Stimulated activated naive CD8-positive, alpha-beta T cell treated with anti-CD3 and anti-CD28 coated beads, Interleukin-15, Interleukin-2, amounts not matched to agents 100 U/mL and 50 U/mL, for 24 hours (primary cell): ENCODE results near the gene OR2C3.
"Not testable (repeated sequence)": the region's sequence is repeated elsewhere in the genome, so short reads cannot be mapped to it uniquely, and the experiment has no call there.

ENCODE experiments used
- ATAC-seq: fragments of 150-1000 bp; cut with Tn5 transposase; one replicate; pipeline ENCODE4 v1.10.0; 2021
- DNase-seq: peaks from one replicate; pipeline ENCODE4 v3.0.0; 2021

Gene OR2C3

GRCh38 chr1:247517795-247518612, 18.2 kb downstream of the OR2C3 start:
- ATAC-seq = no peak
- DNase-seq = no peak

- ATAC-seq (no peak), DNase-seq (no peak)
These were observed 29.4 kb downstream of the OR2C3 start for GRCh38 chr1:247506831-247507230.

GRCh38 chr1:247500865-247501264, 35.4 kb downstream of the OR2C3 start:
- no peak for ATAC-seq

GRCh38 chr1:247496581-247497285, 39.5 kb downstream of the OR2C3 start:
- DNase-seq = no peak
- ATAC-seq = no peak

More at GRCh38 chr1:247500865-247501264, 35.4 kb downstream of the OR2C3 start:
- DNase-seq = no peak

GRCh38 chr1:247494767-247495166, 41.5 kb downstream of the OR2C3 start:
- DNase-seq (no peak), ATAC-seq (no peak)

GRCh38 chr1:247493106-247493505, 43.1 kb downstream of the OR2C3 start:
- no peak for ATAC-seq
- no peak for DNase-seq

- ATAC-seq = no peak
- no peak for DNase-seq
These were observed 44.9 kb downstream of the OR2C3 start for GRCh38 chr1:247491328-247491727.

- DNase-seq (peak; percentile 9), ATAC-seq (peak; percentile 79)
These were observed 49.2 kb downstream of the OR2C3 start for GRCh38 chr1:247487057-247487456.

- ATAC-seq (no peak), DNase-seq (no peak)
These were observed 53.5 kb downstream of the OR2C3 start for GRCh38 chr1:247482747-247483146.

- not testable (repeated sequence) for DNase-seq, ATAC-seq
These were observed 59.7 kb downstream of the OR2C3 start for GRCh38 chr1:247476328-247477058.

GRCh38 chr1:247475793-247476192, 60.4 kb downstream of the OR2C3 start:
- no peak for DNase-seq
- ATAC-seq = no peak
